Spleen (tissue), 7 donors: ENCODE results near the gene LPCAT1.

Source experiments
- POLR2A ChIP-seq, 3 donors: fragments of 450-650 bp; IDR thresholded peaks; one replicate each; pipeline ENCODE4 v1.5.1; 2017; ENCODE audit warnings: antibody characterized with exemption in 3 of 3, mild to moderate bottlenecking in 1 of 3
- POLR2AphosphoS5 ChIP-seq, 3 donors: sonication (generic); formaldehyde crosslinking; IDR thresholded peaks; one replicate each; pipeline ENCODE4 v1.5.1; 2017; ENCODE audit warnings: antibody characterized with exemption in 3 of 3
- TF ChIP-seq, protein P1 (sequence below), 11 experiments: fragments of 200-600 bp in 7 of 11; fragments of 450-650 bp in 4 of 11; sonication (generic) in 4 of 11; IDR thresholded peaks in 8 of 11; conservative IDR thresholded peaks in 3 of 11; 1 replicate in 7 of 11; 2 replicates in 4 of 11; pipeline versions ENCODE4 v1.4.0 to v1.8.0; 2016 to 2021; ENCODE audit warnings: antibody characterized with exemption in 11 of 11, inconsistent platforms in 4 of 11, mild to moderate bottlenecking in 1 of 11
- donor health status: DM: no; HTN: no; CAD: no; lungs with moderate emphysema.
- donor health status: DM: no; HTN: no; CAD: no.
- donor health status: DM: no; HTN: no; CAD: no.

DNA sequence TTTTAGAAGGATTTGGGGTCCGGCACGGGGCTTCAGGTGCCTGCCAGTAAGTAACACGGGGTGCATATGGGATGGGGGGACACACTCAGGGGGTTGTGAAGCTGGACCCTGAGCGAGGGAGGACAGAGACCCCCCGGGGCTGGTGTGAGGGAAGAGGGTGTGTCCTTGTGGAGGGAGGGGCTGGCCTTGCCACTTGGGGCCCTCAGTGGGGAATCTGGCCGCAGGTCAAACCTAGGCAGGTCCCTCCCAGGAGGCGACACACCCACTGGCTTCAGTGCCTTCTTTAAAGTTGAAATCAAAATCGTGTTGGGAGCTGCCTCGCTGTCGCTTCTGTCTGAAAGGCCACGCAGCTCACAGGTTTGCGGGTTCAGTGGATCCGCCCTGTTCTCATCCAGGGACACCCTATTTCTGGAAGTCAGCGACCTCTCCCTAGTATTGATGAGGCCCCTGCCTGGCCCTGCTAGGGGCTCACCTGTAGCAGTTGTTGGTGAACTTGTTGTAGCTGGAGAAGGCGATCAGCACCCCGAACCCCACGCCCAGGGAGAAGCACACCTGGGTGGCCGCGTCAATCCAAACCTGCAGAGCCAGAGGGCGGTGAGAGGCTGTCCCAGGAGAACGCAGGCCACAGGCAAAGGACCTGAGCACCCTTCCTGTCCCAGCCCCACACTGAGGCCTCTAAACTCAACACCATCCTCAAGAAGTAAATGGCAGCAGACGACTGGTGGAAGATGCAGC, 108.0 kb downstream of the LPCAT1 start:
- TF ChIP-seq POLR2A (IDR thresholded peaks at IDR 0.05) (no peak), POLR2AphosphoS5 (IDR thresholded peaks at IDR 0.05) (no peak)
- TF ChIP-seq, protein P1, sequence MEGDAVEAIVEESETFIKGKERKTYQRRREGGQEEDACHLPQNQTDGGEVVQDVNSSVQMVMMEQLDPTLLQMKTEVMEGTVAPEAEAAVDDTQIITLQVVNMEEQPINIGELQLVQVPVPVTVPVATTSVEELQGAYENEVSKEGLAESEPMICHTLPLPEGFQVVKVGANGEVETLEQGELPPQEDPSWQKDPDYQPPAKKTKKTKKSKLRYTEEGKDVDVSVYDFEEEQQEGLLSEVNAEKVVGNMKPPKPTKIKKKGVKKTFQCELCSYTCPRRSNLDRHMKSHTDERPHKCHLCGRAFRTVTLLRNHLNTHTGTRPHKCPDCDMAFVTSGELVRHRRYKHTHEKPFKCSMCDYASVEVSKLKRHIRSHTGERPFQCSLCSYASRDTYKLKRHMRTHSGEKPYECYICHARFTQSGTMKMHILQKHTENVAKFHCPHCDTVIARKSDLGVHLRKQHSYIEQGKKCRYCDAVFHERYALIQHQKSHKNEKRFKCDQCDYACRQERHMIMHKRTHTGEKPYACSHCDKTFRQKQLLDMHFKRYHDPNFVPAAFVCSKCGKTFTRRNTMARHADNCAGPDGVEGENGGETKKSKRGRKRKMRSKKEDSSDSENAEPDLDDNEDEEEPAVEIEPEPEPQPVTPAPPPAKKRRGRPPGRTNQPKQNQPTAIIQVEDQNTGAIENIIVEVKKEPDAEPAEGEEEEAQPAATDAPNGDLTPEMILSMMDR (IDR thresholded peaks at IDR 0.05 in 8 of 11, conservative IDR thresholded peaks at IDR 0.05 in 3 of 11) = no peak
